H1 (cell line): Measurements from ENCODE around the gene LRPAP1. TPM values are rescaled to one million over a fixed set of nuclear protein-coding genes. Genes with fewer than 3 reads are reported as not detected.
A peak's percentile ranks its signal among the peaks of the same experiment; 100 is the strongest.

ENCODE experiments used
- CTCF ChIA-PET: fragments of 300-600 bp; sonication (Branson Sonifier 250); formaldehyde crosslinking; loops from one replicate; lab custom pipeline; 2021; ENCODE audit not compliant: partially characterized antibody; lab: Charles Lee
- POLR2A ChIA-PET: fragments of 300-600 bp; sonication (Branson Sonifier 250); formaldehyde crosslinking; loops from one replicate; lab custom pipeline; 2021; ENCODE audit warnings: inconsistent platforms; ENCODE audit not compliant: partially characterized antibody; lab: Charles Lee
- DNase-seq, 2 experiments: peaks; one replicate each; pipeline versions ENCODE4 v3.0.0 to v3.0.0-alpha.2; 2010 to 2022; ENCODE audit warnings: low spot score in 2 of 2, low read depth in 1 of 2, mixed read lengths in 1 of 2
- FAIRE-seq: peaks from 2 replicates; lab custom pipeline; 2011; peaks lifted over from hg19 to GRCh38; lab: Jason Lieb, UNC
- H2AFZ ChIP-seq: 2 replicates; pipeline ENCODE4 v1.8.1; 2012; ENCODE audit warnings: low read length, inconsistent platforms
- H2AK5ac ChIP-seq: 2 replicates; pipeline ENCODE4 v1.6.1; 2013; ENCODE audit warnings: low read depth, low read length
- H2BK120ac ChIP-seq: replicated peaks from 2 replicates; pipeline ENCODE3; 2013; ENCODE audit warnings: low read depth, low read length, inconsistent platforms
- H2BK12ac ChIP-seq: 2 replicates; pipeline ENCODE4 v1.6.1; 2013; ENCODE audit warnings: low read depth, low read length
- H2BK15ac ChIP-seq: 2 replicates; pipeline ENCODE4 v1.6.1; 2013; ENCODE audit warnings: low read length
- H2BK20ac ChIP-seq: 2 replicates; pipeline ENCODE4 v1.6.1; 2013; ENCODE audit warnings: low read length
- H2BK5ac ChIP-seq: 2 replicates; pipeline ENCODE4 v1.6.1; 2013; ENCODE audit warnings: low read depth, low read length
- H3K14ac ChIP-seq: 2 replicates; pipeline ENCODE4 v1.6.1; 2013; ENCODE audit warnings: inconsistent platforms; ENCODE audit not compliant: insufficient read length
- H3K18ac ChIP-seq: 2 replicates; pipeline ENCODE4 v1.6.1; 2013; ENCODE audit warnings: low read length; ENCODE audit errors: extremely low read depth
- H3K23ac ChIP-seq: 2 replicates; pipeline ENCODE4 v1.6.1; 2013; ENCODE audit warnings: inconsistent platforms; ENCODE audit not compliant: insufficient read length
- H3K23me2 ChIP-seq: 2 replicates; pipeline ENCODE4 v1.6.1; 2013; ENCODE audit warnings: low read depth, low read length
- H3K27ac ChIP-seq: 2 replicates; pipeline ENCODE4 v1.6.1; 2011; ENCODE audit warnings: low read depth, low read length, inconsistent platforms
- H3K27me3 ChIP-seq, 4 experiments: replicated peaks in 1 of 4; 1 replicate in 1 of 4; 2 replicates in 3 of 4; pipeline versions ENCODE4 v1.6.1 to v1.8.1; 2011 to 2013; ENCODE audit warnings: low read length in 3 of 4, mild to moderate bottlenecking in 3 of 4, inconsistent platforms in 2 of 4, mixed read lengths in 2 of 4, moderate library complexity in 1 of 4; ENCODE audit not compliant: control insufficient read depth in 3 of 4, insufficient read depth in 3 of 4; ENCODE audit errors: extremely low read depth in 1 of 4
- H3K36me3 ChIP-seq, 4 experiments: 2 replicates each; pipeline versions ENCODE4 v1.6.1 to v1.8.1; 2011 to 2013; ENCODE audit warnings: mild to moderate bottlenecking in 4 of 4, low read length in 3 of 4, moderate library complexity in 2 of 4, control low read depth in 1 of 4, inconsistent platforms in 1 of 4; ENCODE audit not compliant: insufficient read depth in 4 of 4, control insufficient read depth in 2 of 4
- H3K4ac ChIP-seq: replicated peaks from 2 replicates; pipeline ENCODE3; 2013; ENCODE audit warnings: low read length, low read depth, mixed read lengths, inconsistent platforms; ENCODE audit not compliant: insufficient read length
- H3K4me1 ChIP-seq, 4 experiments: replicated peaks in 1 of 4; 1 replicate in 1 of 4; 2 replicates in 3 of 4; pipeline versions ENCODE4 v1.6.1 to v1.8.1; 2011 to 2013; ENCODE audit warnings: low read length in 3 of 4, inconsistent platforms in 2 of 4, mixed read lengths in 1 of 4; ENCODE audit not compliant: insufficient read depth in 4 of 4, control insufficient read depth in 3 of 4
- H3K4me2 ChIP-seq, 2 experiments: 2 replicates each; pipeline versions ENCODE4 v1.6.1 to v1.8.1; 2011 to 2013; ENCODE audit warnings: low read depth in 2 of 2, low read length in 2 of 2, control low read depth in 1 of 2, inconsistent platforms in 1 of 2, mild to moderate bottlenecking in 1 of 2; ENCODE audit not compliant: insufficient read depth in 1 of 2
- H3K4me3 ChIP-seq, 4 experiments: fragments of 200-600, 300-600 bp in 1 of 4; sonication (generic), shearing (Covaris generic), sonication (Bioruptor Twin) in 1 of 4; 2 replicates each; pipeline versions ENCODE4 v1.5.1 to v1.8.1; 2011 to 2016; ENCODE audit warnings: low read length in 4 of 4, low read depth in 3 of 4, control low read depth in 2 of 4, inconsistent platforms in 2 of 4, mild to moderate bottlenecking in 2 of 4, mixed read lengths in 1 of 4, moderate library complexity in 1 of 4; ENCODE audit not compliant: insufficient read depth in 2 of 4; ENCODE audit errors: extremely low read depth in 1 of 4
- H3K56ac ChIP-seq: replicated peaks from 2 replicates; pipeline ENCODE3; 2013; ENCODE audit warnings: low read depth, mild to moderate bottlenecking, mixed read lengths, low read length, inconsistent platforms; ENCODE audit not compliant: insufficient read length
- H3K79me1 ChIP-seq: 2 replicates; pipeline ENCODE4 v1.6.1; 2013; ENCODE audit warnings: low read depth, low read length, control low read depth
- H3K79me2 ChIP-seq, 2 experiments: 2 replicates each; pipeline versions ENCODE4 v1.6.1 to v1.8.1; 2012 to 2013; ENCODE audit warnings: low read length in 2 of 2, mild to moderate bottlenecking in 2 of 2, inconsistent platforms in 1 of 2; ENCODE audit not compliant: insufficient read depth in 2 of 2, control insufficient read depth in 1 of 2
- H3K9ac ChIP-seq, 4 experiments: replicated peaks in 1 of 4; 1 replicate in 1 of 4; 2 replicates in 3 of 4; pipeline versions ENCODE4 v1.6.1 to v1.8.1; 2011 to 2013; ENCODE audit warnings: low read depth in 3 of 4, low read length in 3 of 4, control low read depth in 2 of 4, mild to moderate bottlenecking in 2 of 4, moderate library complexity in 2 of 4, inconsistent platforms in 1 of 4; ENCODE audit errors: extremely low read depth in 1 of 4
- H3K9me3 ChIP-seq, 2 experiments: 2 replicates each; pipeline versions ENCODE4 v1.6.1 to v1.8.1; 2012 to 2013; ENCODE audit warnings: mild to moderate bottlenecking in 2 of 2, moderate library complexity in 2 of 2, control low read depth in 1 of 2, inconsistent platforms in 1 of 2, low read depth in 1 of 2, low read length in 1 of 2, mixed read lengths in 1 of 2; ENCODE audit not compliant: insufficient read depth in 2 of 2
- H4K20me1 ChIP-seq, 2 experiments: replicated peaks in 1 of 2; 2 replicates each; pipeline versions ENCODE3 to v1.8.1; 2011 to 2013; ENCODE audit warnings: inconsistent platforms in 2 of 2, low read length in 2 of 2, mild to moderate bottlenecking in 1 of 2; ENCODE audit not compliant: insufficient read depth in 2 of 2, control insufficient read depth in 1 of 2
- H4K5ac ChIP-seq: 2 replicates; pipeline ENCODE4 v1.6.1; 2013; ENCODE audit warnings: low read length, low read depth, mixed read lengths, inconsistent platforms; ENCODE audit not compliant: insufficient read length
- H4K8ac ChIP-seq: 2 replicates; pipeline ENCODE4 v1.8.0; 2013; ENCODE audit warnings: mild to moderate bottlenecking, moderate library complexity, low read length, inconsistent platforms; ENCODE audit not compliant: insufficient read depth; ENCODE audit errors: extremely low read depth
- H4K91ac ChIP-seq: replicated peaks from 2 replicates; pipeline ENCODE3; 2013; ENCODE audit warnings: low read length, mixed read lengths, inconsistent platforms; ENCODE audit not compliant: insufficient read length
- EP300 ChIP-seq, 2 experiments: IDR thresholded peaks; 1 replicate in 1 of 2; 2 replicates in 1 of 2; pipeline ENCODE4 v1.6.1; 2011 to 2012; ENCODE audit warnings: low read depth in 2 of 2, low read length in 2 of 2, mild to moderate bottlenecking in 2 of 2, borderline replicate concordance in 1 of 2, inconsistent platforms in 1 of 2, moderate library complexity in 1 of 2
- GTF2F1 ChIP-seq: IDR thresholded peaks from 2 replicates; pipeline ENCODE4 v1.6.1; 2012; ENCODE audit warnings: low read depth, low read length, improper control_type of control experiment, borderline replicate concordance
- POU5F1 ChIP-seq: IDR thresholded peaks from 2 replicates; pipeline ENCODE4 v1.6.1; 2011; ENCODE audit warnings: low read depth, mild to moderate bottlenecking, low read length, moderate library complexity
- WGBS, 2 experiments: shearing (Covaris generic) in 1 of 2; methylation state at CpG; one replicate each; pipeline versions ENCODE4 v1.1.6 to v1.1.7; 2013 to 2015; ENCODE audit warnings: low lambda C conversion rate in 2 of 2, mixed read lengths in 2 of 2, inconsistent platforms in 1 of 2, low coverage in 1 of 2, missing lambda C conversion rate in 1 of 2; ENCODE audit not compliant: insufficient replicate concordance in 2 of 2, insufficient coverage in 1 of 2, insufficient read length in 1 of 2; ENCODE audit errors: extremely low coverage in 1 of 2, missing lambda C conversion rate in 1 of 2; 5-methylcytosine and 5-hydroxymethylcytosine counted together
- polyA plus RNA-seq, 7 experiments: library from polyadenylated mRNA; depleted of rRNA in 3 of 7; stranded (reverse) in 5 of 7; unstranded in 2 of 7; fragments of >200 nt in 5 of 7; fragments of 200-250 nt in 2 of 7; gene quantifications; 1 replicate in 5 of 7; 2 replicates in 1 of 7; 4 replicates in 1 of 7; pipeline versions ENCODE4 v1.2.1 to v1.2.3, GENCODE V29; 2011 to 2013; ENCODE audit warnings: missing spikeins in 2 of 7, mixed read lengths in 2 of 7
- total RNA-seq: library from RNA; stranded (reverse); fragmentation: NEBNext Ultra II Directional; extraction: Animal tissue kit (Norgen Biotek cat#: 25700); gene quantifications from 2 replicates; pipeline ENCODE4 v1.2.1, GENCODE V29; 2021

LRPAP1 gene
- total and polyA plus RNA-seq, 2 of the 8 experiments (the other 6 are each of a cell fraction or from before 2014, with no cell fraction given): 31.1 to 101 TPM

DNA sequence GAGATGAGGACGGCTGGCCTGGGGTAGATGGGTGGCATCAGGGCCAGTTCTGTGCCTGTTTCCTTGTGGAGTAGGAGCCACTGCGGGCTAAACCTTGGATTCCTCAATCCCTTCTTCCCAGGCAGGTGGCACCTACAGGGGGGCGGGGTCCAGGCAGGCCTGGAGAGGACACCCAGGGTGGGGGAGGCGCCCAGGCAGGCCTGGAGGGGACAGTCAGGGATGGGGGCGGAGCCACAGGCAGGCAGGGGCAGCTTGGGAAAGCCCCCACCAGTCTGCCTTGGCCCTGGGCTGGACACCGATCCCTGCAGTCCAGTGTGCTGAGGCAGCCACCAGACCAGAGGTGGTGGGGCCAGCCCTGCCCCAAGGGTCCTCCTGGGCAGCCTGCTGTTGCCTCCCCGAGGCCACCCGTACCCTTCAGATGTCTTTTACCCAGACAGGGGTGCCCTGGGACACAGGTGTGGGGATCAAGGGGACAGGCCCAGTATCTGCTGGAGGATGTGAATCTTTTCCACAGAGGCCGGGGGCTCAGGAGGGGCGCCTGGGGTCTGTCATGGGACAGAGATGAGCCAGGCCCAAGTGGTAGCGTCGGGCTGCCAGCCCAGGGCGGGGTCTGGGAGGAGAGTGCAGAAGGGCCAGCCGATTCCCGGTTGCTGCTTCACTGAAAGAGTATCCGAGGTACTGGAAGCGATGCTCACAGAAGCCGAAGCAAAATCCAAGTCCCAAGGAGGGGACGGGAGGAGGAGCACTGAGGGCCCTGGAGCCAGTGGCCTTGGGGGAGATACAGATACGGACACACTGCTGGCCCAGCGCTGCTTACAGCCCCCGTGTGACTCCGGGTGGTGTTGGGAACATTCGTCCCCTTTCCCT, 34.5 kb downstream of the LRPAP1 start:
- Histone ChIP-seq H4K20me1 (peaks cover 22 to 46% of the 10 kb centered on the region in 2 experiments), H3K18ac (peak overlapping the region; percentile 19; the same call in 1 of the 2 replicates), H3K79me1 (no peaks in the 10 kb centered on the region; the same call in none of the 2 replicates), H3K14ac (no peak overlapping the region), H3K27me3 (peaks cover 25 to 56% (median 45%) of the 10 kb centered on the region in 4 experiments), H3K9me3 (no peaks in the 10 kb centered on the region), H4K8ac (no peak overlapping the region), H2AFZ (no peak overlapping the region), H2BK20ac (no peak overlapping the region), H3K4me3 (no peak overlapping the region), H3K79me2 (no peaks in the 10 kb centered on the region), H3K23me2 (no peaks in the 10 kb centered on the region), H4K5ac (no peak overlapping the region), H2AK5ac (no peak overlapping the region), H2BK15ac (no peak overlapping the region), H3K36me3 (0 out of 8 replicates have a peak, but pooled peaks cover 0 to under 1% (median 0%) of the 10 kb centered on the region in 4 experiments), H3K9ac (no peak overlapping the region), H3K4me1 (peaks cover 0 to 12% (median 8%) of the 10 kb centered on the region in 4 experiments; a peak in 5 of 7 replicates), H2BK5ac (no peak overlapping the region), H3K27ac (no peak overlapping the region), H3K4me2 (no peak overlapping the region), H3K56ac (no peak overlapping the region), H3K4ac (no peak overlapping the region), H2BK12ac (no peak overlapping the region), H3K23ac (no peak overlapping the region), H2BK120ac (no peak overlapping the region), H4K91ac (no peak overlapping the region)
- DNase-seq (peak in 1 of 2 experiments; percentile 59), FAIRE-seq (no peak)
- POLR2A ChIA-PET: interaction anchor here (0.6 kb wide), 1 partner anchor 27 kb away, joined by 3 read pairs; no protein-coding TSS in a partner anchor
- no peak for TF ChIP-seq GTF2F1
- TF ChIP-seq POU5F1: no peak
- no peak for TF ChIP-seq EP300 (IDR thresholded peaks at IDR 0.05; ENCODE audit: borderline replicate concordance in 1 of 2, low read depth in 2 of 2, low read length in 2 of 2)
- 78% methylated on average over 22 of the region's 24 CpGs; no CpG with 5 or more reads in 1 of the 2 experiments for WGBS, 2 experiments
- CTCF ChIA-PET: interaction anchor here (0.9 kb wide), 1 partner anchor 17 kb away, joined by 4 read pairs; no protein-coding TSS in a partner anchor
